ENCODE results near the gene KCNQ2.

The KCNQ2 gene

DNA sequence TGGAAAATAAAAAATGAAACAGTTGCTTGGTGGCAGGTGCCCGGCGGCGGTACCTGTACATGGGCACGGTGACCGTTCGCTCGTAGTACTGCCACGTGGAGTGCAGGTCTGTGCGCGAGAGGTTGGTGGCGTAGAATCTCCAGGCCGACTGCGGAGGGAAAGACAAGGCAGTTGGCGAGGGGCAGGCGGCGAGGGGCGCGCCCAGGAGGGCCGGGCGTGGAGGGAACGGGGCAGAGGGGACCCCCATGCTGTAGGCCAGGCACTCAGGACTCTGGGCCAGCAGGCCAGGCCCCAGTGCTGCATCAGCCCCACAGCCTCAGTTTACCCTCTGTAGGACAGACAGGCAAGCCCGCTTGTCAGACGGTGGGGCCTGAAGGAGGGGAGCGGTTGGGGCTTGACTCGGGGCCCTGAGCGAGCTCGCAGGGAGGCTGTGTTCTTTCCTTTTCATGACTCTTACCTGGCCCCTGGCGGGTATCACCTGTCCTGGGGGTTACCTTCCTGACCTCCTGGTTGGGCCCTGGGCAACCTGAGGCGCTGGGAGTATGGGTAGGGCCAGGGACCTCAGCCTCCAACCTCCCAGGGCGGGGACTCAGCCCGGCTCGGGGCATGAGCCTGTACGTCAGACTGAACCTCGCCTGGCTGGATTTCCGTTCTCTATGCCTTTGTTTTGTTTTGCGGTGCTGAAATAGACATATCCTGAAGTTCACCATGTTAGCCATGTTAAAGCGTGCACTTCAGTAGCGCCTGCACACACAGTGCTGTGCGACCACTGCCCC, 38.5 kb downstream of the KCNQ2 start:
- no peak overlapping the region for H3K9ac ChIP-seq (ENCODE audit: low read length)

DNA sequence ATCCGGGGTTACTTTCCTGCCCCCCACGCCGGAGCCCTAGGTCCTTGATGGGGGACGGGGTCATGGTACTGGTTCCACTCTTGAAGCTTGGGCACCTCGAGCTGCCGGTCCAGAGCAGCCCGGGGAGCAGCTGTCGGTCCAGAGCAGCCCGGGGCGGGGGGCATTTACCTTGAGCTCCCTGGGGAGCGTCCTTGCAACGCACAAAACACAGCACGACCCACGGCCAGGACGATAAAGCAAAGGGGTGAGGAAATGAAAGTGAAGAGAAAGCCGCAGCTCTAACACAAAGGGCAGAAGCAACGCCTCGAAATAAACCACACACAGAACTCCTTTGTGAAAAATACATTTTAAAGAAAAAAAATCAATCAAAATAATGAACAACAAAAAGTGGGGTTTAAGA, 39.1 kb downstream of the KCNQ2 start:
- Histone ChIP-seq H3K4me3 (ENCODE audit: low read length) (no peak overlapping the region), H3K9ac (ENCODE audit: low read length) (no peak overlapping the region), H3K27me3 (ENCODE audit: control insufficient read depth, insufficient read depth, low read length) (no peaks in the 10 kb centered on the region), H3K9me3 (ENCODE audit: control insufficient read depth, low read depth, low read length) (no peaks in the 10 kb centered on the region), H3K27ac (ENCODE audit: low read length) (no peak overlapping the region), H3K4me1 (ENCODE audit: control insufficient read depth, low read depth, low read length) (peaks cover 5% of the 10 kb centered on the region), H3K36me3 (ENCODE audit: control insufficient read depth, low read depth, low read length) (no peaks in the 10 kb centered on the region)

More for the DNA sequence above, 38.5 kb downstream of the KCNQ2 start:
- Histone ChIP-seq H3K4me3 (ENCODE audit: low read length) (no peak overlapping the region), H3K9me3 (ENCODE audit: control insufficient read depth, low read depth, low read length) (no peaks in the 10 kb centered on the region), H3K4me1 (ENCODE audit: control insufficient read depth, low read depth, low read length) (peaks cover 5% of the 10 kb centered on the region), H3K27ac (ENCODE audit: low read length) (no peak overlapping the region), H3K36me3 (ENCODE audit: control insufficient read depth, low read depth, low read length) (no peaks in the 10 kb centered on the region), H3K27me3 (ENCODE audit: control insufficient read depth, insufficient read depth, low read length) (no peaks in the 10 kb centered on the region)

DNA sequence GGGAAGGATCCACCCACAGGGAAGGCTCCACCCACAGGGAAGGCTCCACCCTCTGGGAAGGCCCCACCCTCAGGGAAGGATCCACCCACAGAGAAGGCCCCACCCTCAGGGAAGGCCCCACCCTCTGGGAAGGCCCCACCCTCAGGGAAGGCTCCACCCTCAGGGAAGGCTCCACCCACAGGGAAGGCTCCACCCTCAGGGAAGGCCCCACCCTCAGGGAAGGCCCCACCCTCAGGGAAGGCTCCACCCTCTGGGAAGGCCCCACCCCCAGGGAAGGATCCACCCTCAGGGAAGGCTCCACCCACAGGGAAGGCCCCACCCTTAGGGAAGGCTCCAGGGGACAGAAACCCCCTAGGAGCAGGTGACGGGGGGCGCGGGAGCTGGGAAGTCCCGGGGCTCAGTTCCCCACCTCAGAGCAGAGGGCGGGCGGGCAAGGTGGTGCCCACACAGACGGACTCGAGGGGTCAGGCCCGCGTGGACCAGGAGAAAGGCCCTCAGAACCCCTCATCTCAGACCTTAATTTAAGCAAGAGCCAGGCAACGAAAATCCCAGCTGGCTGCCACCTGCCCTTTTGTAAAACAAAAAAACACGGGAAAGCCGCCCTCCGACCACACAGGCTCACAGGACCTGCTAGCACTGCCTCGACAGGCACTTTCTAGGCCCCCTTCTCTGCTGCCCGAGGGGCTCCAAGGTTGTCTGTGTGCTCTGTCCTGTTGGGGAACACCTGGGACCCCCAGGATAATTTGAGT, 39.7 kb downstream of the KCNQ2 start:
- H3K27ac ChIP-seq (ENCODE audit: low read length), result no peak overlapping the region
- H3K9ac ChIP-seq (ENCODE audit: low read length), result no peak overlapping the region
- H3K36me3 ChIP-seq (ENCODE audit: control insufficient read depth, low read depth, low read length), result no peaks in the 10 kb centered on the region
- H3K9me3 ChIP-seq (ENCODE audit: control insufficient read depth, low read depth, low read length), result no peaks in the 10 kb centered on the region
- H3K27me3 ChIP-seq (ENCODE audit: control insufficient read depth, insufficient read depth, low read length), result no peaks in the 10 kb centered on the region
- peaks cover 5% of the 10 kb centered on the region for H3K4me1 ChIP-seq (ENCODE audit: control insufficient read depth, low read depth, low read length)
- no peak overlapping the region for H3K4me3 ChIP-seq (ENCODE audit: low read length)

DNA sequence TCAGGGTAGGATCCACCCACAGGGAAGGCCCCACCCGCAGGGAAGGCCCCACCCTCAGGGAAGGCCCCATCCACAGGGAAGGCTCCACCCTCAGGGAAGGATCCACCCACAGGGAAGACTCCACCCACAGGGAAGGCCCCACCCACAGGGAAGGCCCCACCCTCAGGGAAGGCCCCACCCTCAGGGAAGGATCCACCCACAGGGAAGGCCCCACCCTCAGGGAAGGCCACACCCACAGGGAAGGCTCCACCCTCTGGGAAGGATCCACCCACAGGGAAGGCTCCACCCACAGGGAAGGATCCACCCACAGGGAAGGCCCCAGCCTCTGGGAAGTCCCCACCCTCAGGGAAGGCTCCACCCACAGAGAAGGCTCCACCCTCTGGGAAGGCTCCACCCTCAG, 40.5 kb downstream of the KCNQ2 start:
- H3K4me1 ChIP-seq (ENCODE audit: control insufficient read depth, low read depth, low read length), result peaks cover 5% of the 10 kb centered on the region
- H3K4me3 ChIP-seq (ENCODE audit: low read length), result no peak overlapping the region
- H3K27me3 ChIP-seq (ENCODE audit: control insufficient read depth, insufficient read depth, low read length), result no peaks in the 10 kb centered on the region
- H3K9me3 ChIP-seq (ENCODE audit: control insufficient read depth, low read depth, low read length), result no peaks in the 10 kb centered on the region
- H3K36me3 ChIP-seq (ENCODE audit: control insufficient read depth, low read depth, low read length), result no peaks in the 10 kb centered on the region
- H3K27ac ChIP-seq (ENCODE audit: low read length), result no peak overlapping the region
- no peak overlapping the region for H3K9ac ChIP-seq (ENCODE audit: low read length)

DNA sequence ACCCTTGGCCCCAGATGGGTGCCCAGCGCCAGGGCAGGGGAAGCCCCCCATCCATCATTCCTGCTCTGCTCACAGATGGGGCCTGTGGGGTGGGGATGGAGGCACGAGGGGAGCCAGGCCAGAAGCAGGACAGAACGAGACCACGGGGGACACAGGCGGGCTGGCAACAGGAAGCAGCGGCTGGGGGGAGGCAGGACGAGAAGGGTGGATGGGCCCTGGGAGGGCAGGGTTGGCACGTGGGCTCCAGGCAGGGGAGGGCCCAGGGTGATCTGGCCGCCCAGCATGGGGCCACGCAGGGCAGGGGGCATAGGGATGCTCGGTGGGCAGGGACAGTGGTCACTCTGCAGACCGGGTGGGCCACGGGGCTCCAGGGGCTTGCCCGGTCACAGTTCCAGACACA, 41.6 kb downstream of the KCNQ2 start:
- Histone ChIP-seq H3K36me3 (ENCODE audit: control insufficient read depth, low read depth, low read length) (no peaks in the 10 kb centered on the region), H3K27me3 (ENCODE audit: control insufficient read depth, insufficient read depth, low read length) (no peaks in the 10 kb centered on the region), H3K4me1 (ENCODE audit: control insufficient read depth, low read depth, low read length) (peaks cover 5% of the 10 kb centered on the region), H3K27ac (ENCODE audit: low read length) (no peak overlapping the region), H3K9ac (ENCODE audit: low read length) (no peak overlapping the region), H3K4me3 (ENCODE audit: low read length) (no peak overlapping the region), H3K9me3 (ENCODE audit: control insufficient read depth, low read depth, low read length) (no peaks in the 10 kb centered on the region)

DNA sequence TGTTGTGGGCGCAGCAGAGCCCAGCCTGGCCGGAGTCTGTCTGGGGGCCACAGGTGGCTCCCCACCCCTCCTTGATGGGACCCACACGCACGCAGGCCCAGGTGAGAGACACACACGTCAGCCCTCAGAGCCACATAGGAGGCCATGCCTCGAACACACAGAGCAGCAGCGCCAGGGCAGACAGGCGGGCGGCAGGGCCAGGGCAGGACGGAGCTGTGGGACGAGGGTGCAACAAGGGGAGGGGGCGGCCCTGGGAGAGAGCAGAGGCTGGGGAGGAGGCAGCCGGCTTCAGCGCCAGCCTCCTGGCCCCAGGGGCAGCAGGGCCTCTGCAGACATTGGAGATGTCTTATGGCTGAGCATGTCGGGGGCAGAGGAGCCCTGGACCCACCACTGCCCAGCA, 42.5 kb downstream of the KCNQ2 start:
- Histone ChIP-seq H3K27ac (ENCODE audit: low read length) (no peak overlapping the region), H3K36me3 (ENCODE audit: control insufficient read depth, low read depth, low read length) (no peaks in the 10 kb centered on the region), H3K9me3 (ENCODE audit: control insufficient read depth, low read depth, low read length) (no peaks in the 10 kb centered on the region), H3K4me3 (ENCODE audit: low read length) (no peak overlapping the region), H3K4me1 (ENCODE audit: control insufficient read depth, low read depth, low read length) (peaks cover 5% of the 10 kb centered on the region), H3K9ac (ENCODE audit: low read length) (no peak overlapping the region), H3K27me3 (ENCODE audit: control insufficient read depth, insufficient read depth, low read length) (no peaks in the 10 kb centered on the region)

DNA sequence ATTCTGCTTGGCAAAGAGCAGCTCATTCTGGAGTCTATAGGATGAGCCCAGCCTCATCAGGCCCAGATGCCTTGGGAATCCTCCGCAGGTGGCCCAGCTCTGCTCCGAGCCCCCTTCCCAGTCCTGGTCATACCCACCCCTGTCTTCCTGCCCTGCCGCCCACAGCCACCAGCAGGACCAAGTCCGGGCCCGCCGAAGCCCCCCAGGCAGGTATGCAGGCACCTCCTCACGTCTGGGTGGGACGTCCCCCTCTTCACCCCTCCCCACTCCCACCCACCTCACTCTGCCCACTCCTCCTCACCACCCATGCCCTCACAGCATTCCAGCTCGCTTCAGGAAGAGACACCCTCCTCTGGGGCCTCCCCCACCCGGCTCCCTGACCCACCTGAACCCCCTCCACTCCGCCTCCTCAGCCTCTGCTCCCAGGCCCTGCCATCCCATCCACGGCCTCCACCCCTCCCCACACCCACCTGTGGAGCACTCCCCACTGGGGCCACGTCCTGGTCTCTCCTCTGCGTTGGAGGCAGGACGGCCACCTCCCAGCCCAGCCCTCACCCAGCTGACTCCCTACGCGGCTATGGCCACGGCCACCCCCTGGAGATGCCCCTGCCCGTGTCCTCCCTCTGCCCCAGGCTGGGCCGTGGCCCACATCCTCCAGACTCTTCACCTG, 43.4 kb downstream of the KCNQ2 start:
- Histone ChIP-seq H3K4me1 (ENCODE audit: control insufficient read depth, low read depth, low read length) (no peaks in the 10 kb centered on the region), H3K36me3 (ENCODE audit: control insufficient read depth, low read depth, low read length) (no peaks in the 10 kb centered on the region), H3K4me3 (ENCODE audit: low read length) (no peak overlapping the region), H3K27me3 (ENCODE audit: control insufficient read depth, insufficient read depth, low read length) (no peaks in the 10 kb centered on the region), H3K9me3 (ENCODE audit: control insufficient read depth, low read depth, low read length) (no peaks in the 10 kb centered on the region), H3K27ac (ENCODE audit: low read length) (no peak overlapping the region), H3K9ac (ENCODE audit: low read length) (no peak overlapping the region)

DNA sequence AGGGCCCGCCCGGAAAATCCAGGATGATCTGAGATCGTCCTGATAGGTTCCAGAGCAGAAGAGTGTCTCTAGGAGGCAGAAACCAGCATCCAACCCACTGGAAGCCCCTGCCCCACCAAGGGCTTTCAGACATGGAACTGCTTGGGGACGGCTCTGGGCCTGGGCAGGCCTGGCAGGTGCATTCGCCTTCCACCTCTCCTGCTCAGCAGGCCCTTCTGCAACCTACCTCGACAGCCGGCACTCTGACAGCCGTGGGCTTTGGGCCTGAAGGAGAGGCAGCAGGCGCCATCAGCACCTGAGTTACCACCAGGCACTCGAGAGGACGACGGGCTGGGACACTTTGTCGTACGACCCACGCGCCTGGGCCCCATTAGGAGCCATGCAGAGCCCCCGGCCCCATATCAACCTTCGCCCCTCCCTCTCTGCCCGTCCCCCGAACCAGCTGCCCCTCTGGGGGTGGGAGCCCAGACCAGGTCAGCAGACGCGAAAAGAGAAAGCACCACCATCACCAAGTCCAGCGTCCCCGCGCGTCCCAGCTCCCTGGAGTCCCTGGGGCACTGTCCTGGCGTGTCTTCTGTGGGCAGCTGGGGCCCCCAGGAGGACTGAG, 44.6 kb downstream of the KCNQ2 start:
- Histone ChIP-seq H3K9ac (ENCODE audit: low read length) (no peak overlapping the region), H3K9me3 (ENCODE audit: control insufficient read depth, low read depth, low read length) (no peaks in the 10 kb centered on the region), H3K27ac (ENCODE audit: low read length) (no peak overlapping the region), H3K27me3 (ENCODE audit: control insufficient read depth, insufficient read depth, low read length) (no peaks in the 10 kb centered on the region), H3K4me3 (ENCODE audit: low read length) (no peak overlapping the region), H3K36me3 (ENCODE audit: control insufficient read depth, low read depth, low read length) (no peaks in the 10 kb centered on the region), H3K4me1 (ENCODE audit: control insufficient read depth, low read depth, low read length) (no peaks in the 10 kb centered on the region)

DNA sequence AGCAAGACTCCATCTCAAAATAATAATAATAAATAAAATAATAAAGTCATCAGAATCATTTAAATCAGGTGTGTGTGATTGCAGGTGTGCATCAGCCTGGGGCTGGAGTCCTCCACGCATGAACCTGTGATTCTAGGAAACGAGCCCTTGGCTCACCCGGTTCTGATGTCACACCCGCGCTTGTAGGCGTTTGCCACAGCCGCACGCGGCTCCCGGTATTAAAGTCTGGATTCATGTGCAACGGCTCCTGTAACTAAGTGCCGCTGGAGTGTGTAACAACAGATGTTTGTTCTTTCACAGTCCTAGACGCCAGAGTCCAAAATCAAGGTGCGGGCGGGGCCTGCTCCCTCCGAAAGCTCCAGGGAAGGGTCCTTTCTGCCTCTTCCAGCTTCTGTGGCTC, 45.2 kb downstream of the KCNQ2 start:
- H3K4me3 ChIP-seq (ENCODE audit: low read length), result no peak overlapping the region
- no peak overlapping the region for H3K27ac ChIP-seq (ENCODE audit: low read length)
- H3K36me3 ChIP-seq (ENCODE audit: control insufficient read depth, low read depth, low read length), result no peaks in the 10 kb centered on the region
- H3K9ac ChIP-seq (ENCODE audit: low read length), result no peak overlapping the region
- no peaks in the 10 kb centered on the region for H3K4me1 ChIP-seq (ENCODE audit: control insufficient read depth, low read depth, low read length)
- no peaks in the 10 kb centered on the region for H3K27me3 ChIP-seq (ENCODE audit: control insufficient read depth, insufficient read depth, low read length)
- no peaks in the 10 kb centered on the region for H3K9me3 ChIP-seq (ENCODE audit: control insufficient read depth, low read depth, low read length)

DNA sequence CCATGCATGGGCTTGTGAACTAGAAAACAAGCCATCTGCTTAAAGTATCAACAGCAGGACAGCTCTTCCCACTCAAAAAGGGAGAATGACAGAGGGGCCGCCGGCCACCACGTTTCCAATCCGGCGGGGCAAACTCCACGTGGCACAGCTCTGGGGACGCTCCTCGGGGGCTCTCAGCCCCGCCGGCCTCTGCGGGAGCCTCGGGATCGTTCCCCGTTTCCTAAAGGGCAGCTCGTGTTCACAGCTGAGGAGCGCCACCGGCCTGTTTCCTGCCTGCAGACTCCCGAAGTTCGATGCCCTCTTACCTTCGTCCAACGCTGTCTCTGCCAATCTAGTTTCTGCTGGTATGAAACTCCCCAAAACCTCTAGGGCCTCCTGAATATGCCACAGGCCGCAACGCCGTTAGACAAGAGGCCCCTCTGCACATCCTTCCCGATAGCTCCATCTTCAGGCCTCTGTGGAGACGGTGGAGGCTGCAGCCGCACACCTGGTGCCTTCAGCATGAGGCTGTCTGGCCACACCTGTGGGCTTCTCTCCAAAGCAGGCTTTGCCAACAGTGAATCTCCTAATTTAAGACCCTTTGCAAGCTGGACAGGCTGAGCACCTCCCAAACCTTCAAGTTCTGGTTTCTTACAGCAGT, 46.5 kb downstream of the KCNQ2 start:
- Histone ChIP-seq H3K36me3 (ENCODE audit: control insufficient read depth, low read depth, low read length) (no peaks in the 10 kb centered on the region), H3K27me3 (ENCODE audit: control insufficient read depth, insufficient read depth, low read length) (no peaks in the 10 kb centered on the region), H3K4me3 (ENCODE audit: low read length) (no peak overlapping the region), H3K4me1 (ENCODE audit: control insufficient read depth, low read depth, low read length) (no peaks in the 10 kb centered on the region), H3K27ac (ENCODE audit: low read length) (no peak overlapping the region), H3K9ac (ENCODE audit: low read length) (no peak overlapping the region), H3K9me3 (ENCODE audit: control insufficient read depth, low read depth, low read length) (no peaks in the 10 kb centered on the region)

DNA sequence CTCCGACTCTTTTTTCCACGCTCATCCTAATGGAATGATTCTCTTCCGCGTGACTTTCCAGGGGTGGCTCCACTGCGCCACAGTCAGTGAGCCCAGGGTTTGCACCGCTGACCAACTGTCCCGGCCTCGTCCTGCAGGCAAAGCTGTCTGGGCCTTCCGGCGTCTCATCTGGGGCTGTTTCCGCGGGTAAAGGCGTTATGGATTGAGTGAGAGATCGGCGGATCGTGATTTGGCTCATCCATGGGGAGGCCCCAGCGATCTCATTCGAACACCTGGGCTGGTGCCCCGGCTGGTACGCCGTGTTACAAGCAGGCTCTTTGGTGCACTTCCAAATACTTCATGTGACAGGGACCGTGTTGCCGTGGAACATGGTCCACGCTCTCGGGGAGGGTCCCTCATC, 47.8 kb downstream of the KCNQ2 start:
- Histone ChIP-seq H3K4me3 (ENCODE audit: low read length) (no peak overlapping the region), H3K9me3 (ENCODE audit: control insufficient read depth, low read depth, low read length) (no peaks in the 10 kb centered on the region), H3K9ac (ENCODE audit: low read length) (no peak overlapping the region), H3K27ac (ENCODE audit: low read length) (no peak overlapping the region), H3K27me3 (ENCODE audit: control insufficient read depth, insufficient read depth, low read length) (no peaks in the 10 kb centered on the region), H3K36me3 (ENCODE audit: control insufficient read depth, low read depth, low read length) (no peaks in the 10 kb centered on the region), H3K4me1 (ENCODE audit: control insufficient read depth, low read depth, low read length) (no peaks in the 10 kb centered on the region)

All from iPS-18a (cell line).